A549 (cell line): Measurements from ENCODE around the gene MALRD1.

Experiments used
- CBX2 ChIP-seq: fragments of 200-600 bp; sonication (generic); IDR thresholded peaks from 2 replicates; pipeline ENCODE4 v1.6.1; 2016; ENCODE audit warnings: low read depth, mild to moderate bottlenecking, borderline replicate concordance
- EHF ChIP-seq: fragments of 250-450 bp; sonication (Bioruptor Pico); IDR thresholded peaks from 2 replicates; pipeline ENCODE4 v1.5.0; 2020; ENCODE audit warnings: mild to moderate bottlenecking
- EP300 ChIP-seq, 2 experiments: fragments of >200 bp; sonication (Bioruptor Twin); formaldehyde crosslinking; IDR thresholded peaks; 2 replicates in 1 of 2; 3 replicates in 1 of 2; pipeline ENCODE4 v1.6.1; 2016 to 2017
- FOSB ChIP-seq: fragments of 250-450 bp; sonication (Bioruptor Pico); IDR thresholded peaks from 2 replicates; pipeline ENCODE4 v1.5.0; 2020; ENCODE audit warnings: mild to moderate bottlenecking, moderate library complexity
- HEYL ChIP-seq: fragments of 250-450 bp; sonication (Bioruptor Pico); IDR thresholded peaks from 2 replicates; pipeline ENCODE4 v1.8.0; 2021; ENCODE audit warnings: mild to moderate bottlenecking, moderate library complexity
- JUN ChIP-seq, 2 experiments: fragments of >200 bp; sonication (Bioruptor Twin); formaldehyde crosslinking; IDR thresholded peaks; 2 replicates in 1 of 2; 3 replicates in 1 of 2; pipeline ENCODE4 v1.6.1; 2016 to 2017
- POLR2A ChIP-seq: IDR thresholded peaks from 2 replicates; pipeline ENCODE4 v1.6.1; 2012; ENCODE audit warnings: mild to moderate bottlenecking, low read length
- POLR2AphosphoS2 ChIP-seq: conservative IDR thresholded peaks from 2 replicates; pipeline ENCODE4 v1.6.1; 2012; ENCODE audit warnings: low read length, improper control_type of control experiment, inconsistent platforms
- RAD21 ChIP-seq, 2 experiments: fragments of >200 bp in 1 of 2; sonication (Bioruptor Twin) in 1 of 2; formaldehyde crosslinking in 1 of 2; IDR thresholded peaks in 1 of 2; conservative IDR thresholded peaks in 1 of 2; 2 replicates in 1 of 2; 3 replicates in 1 of 2; pipeline ENCODE4 v1.6.1; 2012 to 2018; ENCODE audit warnings: inconsistent platforms in 1 of 2
- RFX5 ChIP-seq: fragments of 450-650 bp; IDR thresholded peaks from 2 replicates; pipeline ENCODE4 v1.7.1; 2014; ENCODE audit warnings: antibody characterized with exemption, mild to moderate bottlenecking, moderate library complexity
- TF ChIP-seq, protein P1 (sequence below): fragments of >200 bp; sonication (Bioruptor Twin); formaldehyde crosslinking; IDR thresholded peaks from 3 replicates; pipeline ENCODE4 v1.5.1; 2016
- TF ChIP-seq, protein P2 (sequence below): fragments of 150-350 bp; IDR thresholded peaks from 2 replicates; pipeline ENCODE4 v1.6.1; 2014; ENCODE audit warnings: low read depth, mild to moderate bottlenecking, low read length

DNA sequence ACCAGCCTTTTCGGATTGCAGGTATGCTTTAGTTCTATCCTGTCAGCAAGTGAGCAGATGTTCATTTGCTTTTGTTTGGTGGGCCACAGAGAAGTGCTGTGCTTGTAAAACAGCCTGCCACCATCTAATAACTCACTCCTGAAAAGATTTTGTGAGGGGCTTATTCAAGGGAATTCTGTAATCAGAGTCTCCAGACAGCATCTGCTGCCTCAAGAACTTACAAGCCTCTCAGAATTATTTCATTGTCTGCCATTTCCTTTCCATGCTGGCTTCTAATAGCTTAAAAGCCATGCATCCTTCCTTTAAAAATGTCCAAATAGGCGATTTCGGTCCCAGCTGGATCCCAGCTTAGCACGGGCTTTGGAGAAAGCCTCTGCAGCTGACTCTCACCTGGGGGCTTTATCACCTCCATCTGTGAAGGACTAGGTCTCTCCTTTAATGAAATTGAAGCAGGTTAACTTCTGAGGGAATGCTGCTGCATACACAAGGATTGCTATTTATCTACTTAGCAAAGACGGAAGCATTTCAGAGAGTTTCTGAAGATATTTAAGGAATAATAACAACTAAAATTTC, 48.0 kb downstream of the MALRD1 start:
- no peak for TF ChIP-seq HEYL
- TF ChIP-seq RFX5: no peak
- TF ChIP-seq, protein P1, sequence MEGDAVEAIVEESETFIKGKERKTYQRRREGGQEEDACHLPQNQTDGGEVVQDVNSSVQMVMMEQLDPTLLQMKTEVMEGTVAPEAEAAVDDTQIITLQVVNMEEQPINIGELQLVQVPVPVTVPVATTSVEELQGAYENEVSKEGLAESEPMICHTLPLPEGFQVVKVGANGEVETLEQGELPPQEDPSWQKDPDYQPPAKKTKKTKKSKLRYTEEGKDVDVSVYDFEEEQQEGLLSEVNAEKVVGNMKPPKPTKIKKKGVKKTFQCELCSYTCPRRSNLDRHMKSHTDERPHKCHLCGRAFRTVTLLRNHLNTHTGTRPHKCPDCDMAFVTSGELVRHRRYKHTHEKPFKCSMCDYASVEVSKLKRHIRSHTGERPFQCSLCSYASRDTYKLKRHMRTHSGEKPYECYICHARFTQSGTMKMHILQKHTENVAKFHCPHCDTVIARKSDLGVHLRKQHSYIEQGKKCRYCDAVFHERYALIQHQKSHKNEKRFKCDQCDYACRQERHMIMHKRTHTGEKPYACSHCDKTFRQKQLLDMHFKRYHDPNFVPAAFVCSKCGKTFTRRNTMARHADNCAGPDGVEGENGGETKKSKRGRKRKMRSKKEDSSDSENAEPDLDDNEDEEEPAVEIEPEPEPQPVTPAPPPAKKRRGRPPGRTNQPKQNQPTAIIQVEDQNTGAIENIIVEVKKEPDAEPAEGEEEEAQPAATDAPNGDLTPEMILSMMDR: no peak
- no peak for TF ChIP-seq POLR2A
- TF ChIP-seq, protein P2, sequence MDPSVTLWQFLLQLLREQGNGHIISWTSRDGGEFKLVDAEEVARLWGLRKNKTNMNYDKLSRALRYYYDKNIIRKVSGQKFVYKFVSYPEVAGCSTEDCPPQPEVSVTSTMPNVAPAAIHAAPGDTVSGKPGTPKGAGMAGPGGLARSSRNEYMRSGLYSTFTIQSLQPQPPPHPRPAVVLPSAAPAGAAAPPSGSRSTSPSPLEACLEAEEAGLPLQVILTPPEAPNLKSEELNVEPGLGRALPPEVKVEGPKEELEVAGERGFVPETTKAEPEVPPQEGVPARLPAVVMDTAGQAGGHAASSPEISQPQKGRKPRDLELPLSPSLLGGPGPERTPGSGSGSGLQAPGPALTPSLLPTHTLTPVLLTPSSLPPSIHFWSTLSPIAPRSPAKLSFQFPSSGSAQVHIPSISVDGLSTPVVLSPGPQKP: no peak
- no peak for TF ChIP-seq EHF (CRISPR knock-in tag)
- TF ChIP-seq JUN (IDR thresholded peaks at IDR 0.05): no peak
- TF ChIP-seq FOSB (CRISPR knock-in tag): no peak
- TF ChIP-seq POLR2AphosphoS2: no peak
- no peak for TF ChIP-seq EP300 (IDR thresholded peaks at IDR 0.05)
- no peak for TF ChIP-seq RAD21 (conservative IDR thresholded peaks at IDR 0.05 in 1 of 2, IDR thresholded peaks at IDR 0.05 in 1 of 2)
- no peak for TF ChIP-seq CBX2
